ENCODE data around the gene TRAPPC5.

GRCh38 chr19:7722231-7722651, 41.6 kb downstream of the TRAPPC5 start:
- TF ChIP-seq CTCF (IDR thresholded peaks at IDR 0.05 in 2 of 3, conservative IDR thresholded peaks at IDR 0.05 in 1 of 3; ENCODE audit: borderline replicate concordance in 1 of 3, insufficient read depth in 1 of 3, low read depth in 2 of 3, low read length in 2 of 3) = no peak
- no peak for TF ChIP-seq POLR2AphosphoS5 (IDR thresholded peaks at IDR 0.05; ENCODE audit: low read depth, low read length)
- TF ChIP-seq SP1 (IDR thresholded peaks at IDR 0.05; ENCODE audit: low read depth) = no peak
- no peak for TF ChIP-seq ZNF274 (IDR thresholded peaks at IDR 0.05; ENCODE audit: low read depth, low read length)
